HG02973 (cell line): ENCODE data around the gene NKX1-1.

Source experiments
- ATAC-seq: cut with Tn5 transposase; IDR thresholded peaks from one replicate; pipeline ENCODE4 v1.9.1; 2021; ENCODE audit warnings: moderate library complexity; ENCODE audit not compliant: unreplicated experiment

NKX1-1 gene

GRCh38 chr4:1417522-1418390 lies 11.5 kb upstream of the NKX1-1 start:
- ATAC-seq = no peak

DNA sequence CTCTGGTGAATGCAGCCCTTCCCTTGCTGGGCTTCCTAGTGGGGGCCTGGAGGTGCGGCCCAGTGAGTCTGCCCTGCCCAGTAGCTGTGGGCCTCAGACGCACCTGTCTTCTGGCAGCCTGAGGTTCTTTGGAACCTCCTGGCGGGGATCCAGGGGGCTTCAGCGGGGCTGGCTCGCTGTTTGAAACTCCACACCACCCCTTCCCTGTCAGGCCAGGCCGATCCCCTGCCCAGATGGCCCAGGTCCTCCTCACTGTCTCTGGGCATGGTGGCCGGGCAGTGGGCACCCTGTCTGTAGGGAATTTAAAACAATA lies 10.7 kb upstream of the NKX1-1 start:
- no peak for ATAC-seq

DNA sequence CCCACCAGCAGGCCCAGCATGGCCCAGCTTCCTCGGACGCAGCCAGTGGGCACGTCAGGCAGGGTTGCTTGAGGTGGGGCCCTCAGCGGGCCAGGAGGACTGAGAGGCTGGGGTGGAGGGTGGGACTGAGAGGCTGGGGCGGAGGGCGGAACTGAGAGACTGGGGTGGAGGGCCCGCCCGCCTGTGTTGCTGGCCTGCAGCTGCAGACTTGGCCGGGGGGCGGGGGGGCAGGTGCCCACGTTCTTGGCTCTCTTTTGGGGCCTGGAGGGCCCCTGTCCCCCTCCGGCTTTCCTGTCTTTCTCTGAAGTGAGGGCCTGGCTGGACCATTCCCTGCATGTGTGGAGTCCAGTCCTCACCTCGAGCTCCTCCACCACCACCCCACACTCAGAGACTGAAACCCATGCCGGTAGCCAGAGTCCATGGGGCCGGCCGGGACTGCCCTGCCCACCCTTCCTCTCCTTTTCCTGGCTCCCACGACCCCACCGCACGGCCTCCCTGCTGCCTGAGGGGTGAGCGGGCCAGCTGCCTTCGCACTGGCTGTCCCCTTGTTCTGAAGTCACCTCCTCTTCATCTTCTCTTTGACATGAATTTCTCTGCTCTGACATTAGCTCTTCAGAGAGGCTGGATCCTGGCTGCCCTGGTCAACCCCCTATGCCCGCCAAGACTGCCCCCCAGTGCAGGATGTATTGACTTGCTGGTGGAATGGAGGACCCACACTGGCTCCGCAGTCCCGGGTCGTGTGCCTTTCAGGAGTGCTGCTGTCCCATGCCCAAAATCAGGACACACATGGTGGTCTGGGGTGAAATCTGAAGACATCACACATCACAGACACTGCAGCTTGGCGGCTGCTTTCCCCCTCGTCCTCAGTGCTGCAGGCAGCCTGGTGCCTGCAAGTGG lies 10.1 kb upstream of the NKX1-1 start:
- ATAC-seq = no peak

DNA sequence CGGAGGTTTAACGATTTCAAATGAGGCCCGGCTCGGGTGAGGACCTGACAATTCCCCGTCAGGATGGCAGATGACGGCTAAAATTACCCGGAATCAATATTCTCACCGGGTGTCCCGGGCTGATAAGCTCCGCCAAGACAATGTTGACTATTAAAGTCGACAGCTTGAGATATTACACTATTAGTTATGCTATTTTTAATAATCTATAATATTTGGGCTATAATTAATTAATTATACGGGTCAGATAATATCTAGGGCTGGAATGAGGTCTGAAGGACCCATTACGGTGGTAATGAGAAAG lies 9.4 kb upstream of the NKX1-1 start:
- ATAC-seq = no peak

- ATAC-seq = no peak
Measured at GRCh38 chr4:1414831-1415680, 8.8 kb upstream of the NKX1-1 start.

GRCh38 chr4:1413687-1414479 lies 7.6 kb upstream of the NKX1-1 start:
- no peak for ATAC-seq

DNA sequence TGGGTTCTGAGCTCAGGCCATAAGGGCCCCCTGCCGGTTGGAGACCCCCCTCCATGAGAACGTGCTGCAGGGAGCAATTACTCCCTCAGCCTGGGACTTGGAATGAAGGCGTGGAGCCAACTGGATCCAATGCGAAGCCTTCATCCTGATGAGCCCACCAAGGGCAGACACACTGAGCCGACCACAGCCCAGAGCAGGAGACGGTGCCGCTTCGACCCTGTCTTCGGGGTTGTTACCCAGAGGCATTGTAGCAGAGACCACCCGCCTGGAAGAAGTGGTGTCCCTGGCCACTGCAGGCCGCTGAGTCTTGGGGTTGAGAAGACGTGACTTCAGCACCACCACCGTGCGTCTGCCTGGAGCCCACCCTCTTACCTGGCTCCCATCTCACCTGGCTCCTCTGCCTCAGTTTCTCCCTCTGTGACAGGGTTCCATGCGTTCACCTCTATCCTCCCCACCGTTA lies 7.0 kb upstream of the NKX1-1 start:
- ATAC-seq = no peak

GRCh38 chr4:1412376-1413203 lies 6.3 kb upstream of the NKX1-1 start:
- no peak for ATAC-seq

- ATAC-seq = no peak
Measured at GRCh38 chr4:1411436-1412375, 5.5 kb upstream of the NKX1-1 start.

GRCh38 chr4:1410491-1411325 lies 4.5 kb upstream of the NKX1-1 start:
- ATAC-seq = no peak

- ATAC-seq = no peak
Measured at GRCh38 chr4:1409491-1410425, 3.5 kb upstream of the NKX1-1 start.

DNA sequence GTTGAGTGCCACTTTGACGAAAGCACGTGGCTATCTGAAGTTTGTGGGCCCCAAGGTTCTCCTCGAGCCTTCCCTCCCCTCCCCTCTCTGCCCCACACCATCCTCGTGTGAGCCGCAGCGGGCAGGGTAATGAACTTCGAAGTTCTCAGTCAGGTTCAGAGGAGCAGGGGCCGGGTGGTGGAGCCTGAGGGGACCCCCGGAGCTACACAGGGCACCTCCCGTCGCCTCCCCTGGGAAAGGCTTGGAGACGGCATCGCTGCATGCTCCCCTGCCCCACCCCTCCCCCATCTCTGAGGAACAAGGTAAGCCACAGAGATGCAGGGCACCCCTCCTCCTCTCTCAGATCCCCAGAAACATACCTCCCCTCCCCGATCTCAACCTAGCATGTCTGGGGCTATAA lies 2.8 kb upstream of the NKX1-1 start:
- ATAC-seq = no peak

- ATAC-seq = no peak
Measured at GRCh38 chr4:1408418-1408817, 2.2 kb upstream of the NKX1-1 start.

DNA sequence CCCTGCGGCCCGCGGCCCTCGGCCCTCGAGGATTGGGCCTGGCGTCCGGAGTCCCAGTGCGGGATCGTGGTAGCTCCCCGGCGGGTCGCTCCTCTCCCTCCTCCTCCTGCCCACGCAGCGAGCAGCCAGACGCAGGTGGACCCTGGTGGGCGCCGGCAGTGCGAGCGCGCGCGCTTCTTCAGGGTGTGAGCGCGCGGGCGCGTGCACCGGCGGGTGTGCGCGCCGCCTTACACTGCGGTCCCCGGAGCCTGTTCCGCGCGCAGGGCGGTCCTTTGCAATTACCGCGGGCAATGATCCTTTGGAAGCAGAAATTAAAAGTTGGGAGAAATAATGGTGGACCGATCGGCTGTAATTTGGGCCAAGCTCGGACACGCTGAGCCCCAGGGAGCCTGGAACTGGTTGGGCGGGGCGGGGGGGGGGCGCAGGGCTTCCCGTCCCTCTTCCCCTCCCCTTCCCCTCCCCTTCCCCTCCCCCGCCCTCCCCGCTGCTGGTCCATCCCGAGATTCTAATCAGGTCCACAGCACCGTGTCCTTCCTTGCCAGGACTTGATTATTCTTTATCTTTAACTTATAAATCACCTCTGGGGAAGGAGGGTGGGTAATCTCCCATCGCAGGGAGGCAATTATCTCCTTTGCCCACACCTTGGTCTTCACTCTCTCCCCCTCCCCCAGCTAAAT lies 1.6 kb upstream of the NKX1-1 start:
- ATAC-seq = no peak

- no peak for ATAC-seq
Measured at GRCh38 chr4:1406981-1407656, 877 bp upstream of the NKX1-1 start.
